Regular cardiac myocyte (primary cell): ENCODE results near the gene IL22RA2. TPM values are rescaled to one million over a fixed set of nuclear protein-coding genes. Genes with fewer than 3 reads are reported as not detected.

ENCODE experiments used
- total RNA-seq: library from RNA; depleted of rRNA; stranded (reverse); fragments of >200 nt; gene quantifications from 2 replicates; pipeline ENCODE4 v1.2.3, GENCODE V29; 2014

Gene IL22RA2
- total RNA-seq: not detected in 2 replicates

GRCh38 chr6:137173501-137173900, at the start of gene IL22RA2:
TSS of gene IL22RA2 (minus strand) at chr6:137173644. CDS start at chr6:137161749, 11,895 bp downstream.

GRCh38 chr6:137218917-137219663, 45.6 kb upstream of the IL22RA2 start, which contains the start of gene IFNGR1:
TSS of gene IFNGR1 (minus strand) at chr6:137219385. CDS start at chr6:137219327, 58 bp downstream.

Other genes with a start within 250 kb of the IL22RA2 start
- under 0.01 and 0.28 TPM in 2 replicates for gene IL20RA, start 128.7 kb downstream of the IL22RA2 start, total RNA-seq
- gene IFNGR1, start 45.7 kb upstream of the IL22RA2 start, total RNA-seq: 40.1 and 89.6 TPM in 2 replicates